8988T (cell line): ENCODE measurements around the gene SSR2.
"Not testable (repeated sequence)": the region's sequence is repeated elsewhere in the genome, so short reads cannot be mapped to it uniquely, and the experiment has no call there.

Experiments
- DNase-seq: peaks from one replicate; pipeline ENCODE4 v3.0.0; 2011

SSR2 gene

DNA sequence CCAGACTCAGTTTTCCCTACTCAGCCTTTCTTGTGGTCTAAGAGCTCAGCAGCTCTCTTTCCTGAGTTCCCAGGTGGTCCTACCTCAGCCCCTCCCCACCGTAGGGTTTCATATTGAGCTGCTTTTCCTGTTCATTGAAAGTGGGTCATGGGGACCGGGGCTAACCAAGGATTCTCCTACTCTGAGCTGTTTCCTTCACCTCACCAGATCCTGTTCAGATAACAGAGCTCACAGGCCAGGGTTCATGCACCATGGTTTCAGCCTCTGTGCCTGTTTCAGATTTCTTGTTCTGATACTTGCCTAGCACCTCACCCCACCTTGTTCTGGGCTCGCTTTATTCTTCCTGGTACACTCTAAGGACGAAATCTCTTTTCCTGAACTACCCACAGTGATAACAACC is 24.3 kb upstream of the SSR2 start:
- no peak for DNase-seq

DNA sequence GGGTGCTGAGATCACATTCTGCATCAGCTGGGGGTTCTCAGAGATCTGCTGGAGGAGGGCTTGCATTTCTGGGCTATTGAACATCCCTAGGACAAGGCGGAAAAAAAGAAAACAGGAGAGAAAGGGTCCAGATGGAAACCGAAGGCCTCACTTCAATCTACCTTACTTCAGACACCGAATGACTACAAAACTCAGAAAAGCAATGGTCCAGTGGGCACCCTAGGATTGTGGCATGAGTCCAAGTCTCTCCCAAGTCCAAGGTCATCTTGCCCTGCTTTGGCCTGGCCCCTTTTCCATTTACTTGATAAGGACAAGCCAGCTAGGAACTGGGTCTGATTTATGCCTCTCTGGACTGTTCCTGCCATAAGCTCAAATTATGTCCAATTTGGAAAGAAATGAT is 22.1 kb upstream of the SSR2 start:
- DNase-seq = no peak

DNA sequence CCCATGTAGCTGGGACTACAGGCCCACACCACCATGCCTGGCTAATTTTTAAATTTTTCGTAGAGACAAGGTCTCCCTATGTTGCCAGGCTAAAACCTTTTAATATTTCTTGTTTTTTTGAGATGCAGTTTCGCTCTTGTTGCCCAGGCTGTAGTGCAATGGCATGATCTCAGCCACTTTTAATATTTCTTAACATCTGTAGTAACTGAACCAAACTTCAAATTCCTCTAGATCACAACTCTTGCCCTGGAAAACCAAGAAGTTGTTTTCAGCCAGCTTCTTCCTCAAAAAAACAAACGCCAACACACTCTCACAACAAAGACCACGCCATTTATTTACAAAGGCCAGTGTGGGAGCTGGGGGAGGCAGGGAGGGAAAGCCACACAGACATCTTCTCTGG is 14.2 kb upstream of the SSR2 start:
- DNase-seq = not testable (repeated sequence)

DNA sequence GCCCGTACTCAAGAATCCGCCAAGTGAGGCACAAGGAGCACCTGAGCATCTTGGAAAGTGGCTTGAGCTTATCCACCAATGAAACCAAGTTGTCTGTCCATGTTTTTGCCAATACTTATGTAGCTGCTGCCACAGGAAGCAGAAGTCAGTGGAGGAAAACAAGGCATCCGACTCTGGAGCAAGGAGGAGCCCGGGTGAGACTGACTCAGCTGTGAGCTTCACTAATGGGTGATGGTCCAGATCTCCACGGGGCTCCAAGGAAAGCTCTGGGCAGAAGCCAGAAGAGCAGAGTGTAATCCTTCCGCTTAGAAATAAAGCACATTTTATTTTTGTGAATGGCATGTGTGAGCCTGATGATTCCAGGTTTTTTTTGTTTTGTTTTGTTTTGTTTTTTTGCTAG is 12.3 kb upstream of the SSR2 start:
- DNase-seq = no peak

DNA sequence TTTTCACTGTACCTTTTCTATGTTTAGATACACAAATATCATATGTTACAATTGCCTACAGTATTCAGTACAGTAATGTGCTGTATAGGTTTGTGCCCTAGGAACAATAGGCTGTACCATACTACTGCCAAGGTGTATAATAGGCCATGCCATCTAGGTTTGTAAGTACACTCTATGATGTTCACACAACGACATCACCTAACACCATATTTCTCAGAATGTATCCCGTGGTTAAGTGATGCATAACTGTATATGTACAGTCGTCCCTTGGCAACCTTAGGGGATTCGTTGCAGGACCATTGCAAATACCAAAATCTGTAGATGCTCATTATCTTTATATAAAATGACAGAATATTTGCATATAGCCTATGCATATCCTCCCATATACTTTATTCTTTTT is 5.8 kb upstream of the SSR2 start:
- no peak for DNase-seq

DNA sequence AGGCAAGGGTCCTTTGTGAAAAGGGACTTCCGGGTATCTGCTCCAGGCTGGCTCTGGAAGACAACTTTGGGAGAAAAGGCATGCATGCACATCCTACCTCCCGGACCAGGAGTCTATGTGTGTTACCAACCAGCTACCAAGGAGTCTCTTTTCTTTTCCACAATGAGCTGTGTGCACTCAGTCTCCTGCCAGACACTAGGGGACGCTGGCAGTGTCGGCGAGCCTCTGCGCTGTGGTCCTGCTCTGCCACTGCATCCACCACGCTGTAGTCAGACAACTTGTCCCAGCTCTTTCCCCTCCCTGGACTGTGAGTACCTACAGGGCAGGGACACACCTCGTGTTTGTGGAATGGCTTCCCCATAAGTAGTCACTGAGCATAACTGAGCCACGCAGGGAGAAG is 5.1 kb upstream of the SSR2 start:
- peak; percentile 81 for DNase-seq

DNA sequence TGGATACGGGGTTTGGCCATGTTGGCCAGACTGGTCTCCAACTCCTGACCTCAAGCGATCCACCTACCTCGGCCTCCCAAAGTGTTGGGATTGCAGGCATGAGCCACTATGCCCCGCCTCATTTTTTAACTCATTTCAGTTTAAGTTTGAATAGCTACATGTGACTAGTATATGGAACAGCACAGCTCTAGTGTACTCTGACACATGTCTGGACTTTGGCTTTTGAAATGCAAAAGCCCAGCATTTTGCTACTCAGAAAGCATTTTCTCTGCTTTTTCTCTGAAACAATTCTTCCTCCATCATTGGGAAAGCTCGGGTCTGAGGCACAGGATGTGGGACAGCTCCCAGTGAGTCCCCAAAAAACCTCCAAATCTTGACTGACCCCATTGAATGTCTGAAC is 4.0 kb upstream of the SSR2 start:
- DNase-seq = no peak

DNA sequence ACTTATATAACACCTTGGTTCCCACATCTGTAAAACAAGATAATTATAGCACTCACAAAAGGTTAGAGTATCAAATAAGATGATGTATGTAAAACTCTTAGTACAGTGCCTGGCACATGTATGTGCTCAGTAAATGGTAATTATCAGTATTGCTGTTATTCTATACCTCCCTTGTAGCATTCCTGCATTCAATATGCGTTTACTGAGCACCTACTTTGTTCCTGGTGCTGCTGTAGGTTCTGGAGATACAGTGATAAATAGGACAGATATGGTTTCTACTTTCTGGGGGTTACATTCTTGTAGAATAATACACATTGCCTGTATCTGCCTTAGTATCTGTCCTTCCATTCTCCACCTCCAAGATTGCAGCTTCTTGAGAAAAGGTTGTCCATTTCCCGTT is 1.2 kb upstream of the SSR2 start:
- no peak for DNase-seq

DNA sequence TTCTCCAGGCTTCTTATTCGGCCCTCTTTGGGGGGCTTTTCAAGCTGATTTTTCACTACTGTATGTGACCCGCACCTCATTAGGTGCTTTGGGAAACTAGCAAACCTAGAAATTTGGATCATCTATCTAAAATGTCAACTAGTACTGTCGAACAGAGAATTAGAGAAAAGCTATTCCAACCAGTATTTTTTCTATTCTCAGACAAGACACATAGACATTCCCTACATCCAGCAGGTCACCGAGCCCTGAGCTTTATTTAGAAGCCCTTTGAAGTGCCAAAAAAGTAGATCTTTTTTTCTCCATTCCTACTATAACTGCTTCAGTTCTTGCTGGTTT is 310 bp upstream of the SSR2 start:
- no peak for DNase-seq

DNA sequence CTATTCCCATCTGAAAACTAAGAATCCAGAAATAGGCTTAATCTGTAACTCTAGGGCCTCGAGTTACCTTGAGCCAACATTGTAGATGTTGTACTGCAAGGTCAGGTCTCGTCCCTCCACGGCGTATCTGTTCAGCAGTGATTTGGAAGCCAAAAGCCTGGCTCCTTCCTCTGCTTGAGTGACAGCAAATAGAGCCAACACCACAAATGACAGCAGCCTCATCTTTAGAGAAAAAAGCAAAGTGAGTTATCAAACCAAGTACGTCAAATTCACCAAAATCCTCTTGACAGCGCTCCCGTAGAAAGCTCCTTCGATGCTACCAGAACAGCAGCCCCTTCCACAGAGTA is 832 bp downstream of the SSR2 start:
- DNase-seq = no peak

DNA sequence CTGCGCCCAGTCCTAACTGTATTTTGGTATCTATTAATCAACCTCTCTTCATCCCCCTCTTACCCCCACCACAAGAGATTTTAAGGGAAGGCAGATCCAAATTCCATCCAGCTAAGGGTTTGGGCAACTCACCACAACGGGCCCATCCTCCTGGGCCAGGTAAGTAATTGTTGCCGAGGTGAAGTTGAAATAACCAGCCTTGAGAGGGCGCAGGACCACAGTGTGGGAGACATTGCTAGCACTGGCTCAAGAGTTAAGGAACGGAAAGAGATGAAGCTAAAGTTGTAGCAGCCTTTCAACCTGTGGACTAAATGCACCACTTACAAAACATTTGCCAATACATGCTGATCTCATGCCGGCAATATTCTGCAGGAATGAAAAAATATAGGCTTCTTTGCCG is 5.9 kb downstream of the SSR2 start:
- no peak for DNase-seq

DNA sequence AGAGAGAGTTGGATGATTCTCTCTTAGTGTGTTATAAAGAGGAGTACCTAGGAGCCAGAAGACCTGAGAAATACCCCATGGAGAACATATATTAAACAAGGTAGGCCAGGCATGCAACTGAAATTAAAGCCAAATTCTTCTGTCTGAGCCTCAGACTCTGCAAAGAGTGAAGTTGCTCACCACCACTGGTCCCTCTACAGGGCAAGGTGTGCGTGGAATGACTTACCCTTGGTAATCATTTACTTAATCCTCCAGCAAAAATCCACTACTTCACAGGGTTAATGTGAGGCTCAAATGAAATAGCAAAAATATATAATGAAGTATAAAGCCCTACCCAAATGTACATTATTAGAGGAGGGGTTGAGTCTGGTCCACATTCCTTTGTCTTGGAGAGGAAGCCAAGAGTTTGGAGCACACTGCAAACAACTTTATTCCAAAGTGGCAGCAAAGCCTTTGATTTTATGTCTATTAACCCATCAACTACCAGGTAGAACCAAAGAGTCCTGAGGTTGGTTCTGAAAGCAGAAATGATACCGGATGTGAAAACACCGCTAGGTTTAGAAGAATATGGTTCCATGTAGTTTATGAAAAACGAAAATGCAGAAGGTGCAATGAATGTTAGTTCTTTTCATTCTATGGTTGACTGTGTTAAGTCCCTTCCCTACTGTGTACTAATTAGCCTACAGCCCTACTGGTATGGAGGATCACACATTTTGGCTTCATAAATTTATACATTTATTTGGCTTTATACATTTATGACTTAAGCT is 8.5 kb downstream of the SSR2 start:
- no peak for DNase-seq

DNA sequence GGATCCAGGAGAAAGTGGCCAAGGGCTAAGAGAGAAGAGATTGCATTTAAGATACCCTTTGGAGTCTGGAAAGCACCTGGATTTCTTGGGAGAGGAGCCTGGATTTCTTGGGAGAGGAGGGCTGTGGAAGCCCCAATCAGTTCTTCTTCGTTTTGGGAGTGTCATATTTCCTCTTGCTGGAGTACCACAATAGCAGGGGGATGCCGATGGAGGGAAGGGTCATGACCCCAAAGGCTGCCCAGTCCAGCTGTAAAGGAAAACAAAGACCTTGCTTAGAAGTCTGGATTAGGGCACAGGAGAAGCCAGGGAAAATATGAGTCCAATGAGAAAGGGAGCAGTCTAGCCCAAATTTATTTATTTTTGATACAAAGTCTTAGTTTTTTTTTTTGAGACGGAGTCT is 11.3 kb downstream of the SSR2 start:
- no peak for DNase-seq

DNA sequence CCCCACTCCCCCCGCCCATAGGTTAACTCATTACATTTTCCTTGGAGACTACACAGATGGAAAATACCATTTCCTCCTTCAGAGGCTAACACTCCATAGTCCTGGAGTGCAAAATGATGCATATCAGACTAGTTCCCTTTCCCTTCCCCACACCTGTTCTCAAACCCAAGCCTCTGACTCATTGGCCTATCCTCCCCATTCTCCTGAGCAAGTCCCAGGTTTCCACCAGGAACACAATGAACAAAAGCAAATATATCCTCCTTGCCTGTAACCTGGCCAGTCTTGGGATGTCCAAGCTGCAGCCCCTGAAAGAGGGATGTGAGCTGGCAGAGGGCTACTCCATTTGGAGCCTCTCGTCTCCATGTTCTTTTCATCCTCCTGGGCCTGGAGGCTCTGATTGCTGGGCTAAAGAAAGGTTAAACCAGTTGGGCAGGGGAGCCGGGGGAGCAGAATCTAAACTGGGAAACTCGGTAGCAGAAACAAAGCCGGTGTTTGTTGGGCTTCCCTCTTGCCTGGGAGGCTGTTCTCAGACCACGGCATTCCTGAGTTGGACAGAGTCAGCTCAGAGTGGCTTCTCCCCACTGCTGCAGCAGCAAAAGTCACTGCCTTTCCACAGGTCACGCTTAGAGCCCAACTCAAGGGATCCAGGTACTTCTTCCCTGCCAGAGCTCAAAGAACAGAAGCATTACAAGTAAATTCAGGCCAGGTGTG is 13.9 kb downstream of the SSR2 start:
- DNase-seq = no peak

DNA sequence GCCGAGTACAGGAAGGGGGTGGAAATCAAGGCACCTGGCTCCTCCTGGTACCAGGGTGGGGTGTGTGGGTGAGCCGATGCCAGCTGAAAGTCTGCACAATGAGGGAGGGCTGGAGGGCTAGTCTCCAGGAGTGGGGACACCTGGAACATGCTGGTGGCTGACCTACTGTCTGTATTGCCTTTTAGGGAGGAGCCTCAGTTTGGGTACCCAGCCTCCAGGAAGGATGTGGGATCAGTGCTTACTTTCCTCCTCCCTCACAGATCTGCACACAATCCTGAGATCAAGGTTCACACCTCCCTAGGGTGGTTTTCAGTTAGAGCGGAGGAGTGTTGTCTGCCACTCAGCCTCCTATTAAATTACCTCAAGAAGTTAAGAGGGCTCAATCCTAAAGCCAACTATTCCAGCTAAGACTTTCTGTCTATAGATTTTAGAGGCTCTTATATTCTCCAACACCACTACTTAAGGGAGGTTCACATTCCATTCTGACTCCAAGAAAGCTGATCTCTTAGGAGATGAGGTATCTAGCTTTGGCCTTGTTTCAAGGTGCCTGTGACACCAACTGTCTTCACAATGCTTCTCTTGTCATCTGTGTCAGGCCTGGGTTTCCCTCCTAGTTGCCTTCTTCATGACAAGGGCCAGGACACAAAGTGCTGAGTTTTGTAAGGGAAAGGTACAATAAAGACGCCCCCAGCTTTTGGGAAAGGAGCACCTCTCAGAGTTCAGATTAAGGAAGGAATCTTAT is 15.7 kb downstream of the SSR2 start:
- no peak for DNase-seq

DNA sequence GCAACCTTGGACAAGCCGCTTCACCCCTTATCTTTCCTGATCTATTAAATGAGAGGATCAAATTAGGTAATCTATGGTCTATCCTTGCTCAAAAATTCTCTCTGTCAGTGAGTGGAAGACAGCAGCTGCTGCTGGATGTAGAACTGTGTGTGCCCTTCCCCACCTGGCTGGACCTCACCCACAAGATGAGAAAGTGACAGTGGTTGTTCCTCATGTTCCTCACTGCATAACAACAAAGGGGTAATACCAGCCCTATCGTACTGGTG is 16.9 kb downstream of the SSR2 start:
- no peak for DNase-seq

DNA sequence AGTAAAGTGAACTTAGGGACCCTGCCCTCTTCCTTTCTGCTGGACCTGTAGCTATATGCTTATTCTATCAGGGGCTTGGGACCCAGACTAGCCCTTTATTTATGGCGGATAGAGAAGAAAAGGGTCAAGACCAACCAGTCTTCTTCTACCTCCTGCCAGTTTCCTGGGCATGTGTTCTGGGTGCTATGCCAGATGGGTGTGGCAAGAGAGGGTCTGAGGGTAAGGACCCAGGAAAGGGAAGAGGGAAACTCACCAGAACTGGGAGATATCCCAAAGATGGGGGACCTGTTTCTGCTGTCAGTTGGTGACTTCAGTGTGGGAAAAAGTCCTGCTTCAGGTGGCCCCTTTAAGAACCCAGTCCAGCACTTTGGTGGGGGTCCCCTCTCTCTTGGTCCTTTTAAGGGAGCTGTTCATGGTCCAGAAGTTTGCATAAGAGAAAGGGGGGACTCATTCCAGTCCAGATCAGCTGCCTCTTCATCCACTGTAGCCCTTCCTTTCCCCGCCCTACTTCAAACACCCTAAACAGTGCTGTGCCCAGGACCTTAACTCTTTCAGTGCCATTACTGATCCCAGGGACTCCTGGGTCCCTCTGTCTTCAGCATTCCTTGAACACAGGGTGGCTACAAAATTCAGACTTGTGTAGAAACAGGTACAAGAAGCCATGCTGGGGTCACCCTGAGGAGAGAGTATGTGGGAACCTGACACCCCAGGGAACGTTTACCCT is 18.4 kb downstream of the SSR2 start:
- no peak for DNase-seq

DNA sequence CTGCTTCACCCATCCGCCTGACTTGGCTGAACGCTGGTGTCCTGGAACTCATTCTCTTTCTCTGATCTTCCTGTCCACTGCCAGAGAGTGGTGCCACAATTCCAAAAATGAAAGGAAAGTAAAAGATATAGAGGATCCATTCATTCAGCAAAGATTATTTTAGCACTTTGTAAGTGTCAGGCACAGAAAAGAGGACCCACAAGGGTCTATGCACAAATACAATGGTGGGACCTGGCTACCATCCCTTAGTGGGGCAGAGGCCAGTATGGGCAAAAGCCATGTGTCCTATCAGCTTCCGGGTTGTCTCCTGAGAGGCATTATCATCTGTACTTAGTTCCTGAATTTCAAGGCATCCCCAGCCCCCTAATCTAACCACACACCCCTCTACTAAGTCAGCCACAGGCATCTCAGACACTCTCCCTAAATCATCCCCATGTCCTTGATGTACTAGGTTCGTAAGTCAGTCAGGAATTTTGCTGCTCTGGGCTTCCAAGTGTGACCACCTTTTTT is 19.0 kb downstream of the SSR2 start:
- no peak for DNase-seq

DNA sequence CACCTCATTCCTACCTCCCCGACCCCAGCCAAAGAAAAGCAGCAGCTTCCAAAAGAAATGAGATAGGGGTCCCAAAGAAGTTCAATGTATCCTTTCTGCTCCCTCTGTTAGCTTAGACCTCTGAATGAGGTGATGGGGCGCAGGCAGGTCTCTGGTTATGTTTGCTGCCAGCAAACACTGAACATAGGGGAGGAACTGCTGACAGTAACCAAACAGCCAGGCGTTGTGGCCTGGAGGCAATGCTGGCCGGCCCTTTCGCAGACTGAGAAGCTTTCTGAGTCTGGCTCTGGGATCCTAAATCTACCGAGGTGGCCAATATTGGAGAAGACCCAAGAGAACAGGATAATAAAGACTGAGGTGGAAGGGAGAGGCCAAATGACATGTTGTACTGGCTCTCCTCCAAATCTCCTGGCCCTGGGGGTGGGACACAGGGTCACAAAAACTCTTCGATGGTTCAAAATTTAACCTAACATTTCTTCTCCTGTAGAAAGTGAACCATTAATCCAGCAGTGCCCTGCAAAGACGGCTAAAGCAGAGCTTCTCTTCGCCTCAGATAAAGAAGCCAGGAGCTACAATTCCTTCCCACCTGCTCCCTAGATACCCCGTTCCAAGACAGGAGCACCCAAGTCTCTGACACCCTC is 19.6 kb downstream of the SSR2 start:
- no peak for DNase-seq

DNA sequence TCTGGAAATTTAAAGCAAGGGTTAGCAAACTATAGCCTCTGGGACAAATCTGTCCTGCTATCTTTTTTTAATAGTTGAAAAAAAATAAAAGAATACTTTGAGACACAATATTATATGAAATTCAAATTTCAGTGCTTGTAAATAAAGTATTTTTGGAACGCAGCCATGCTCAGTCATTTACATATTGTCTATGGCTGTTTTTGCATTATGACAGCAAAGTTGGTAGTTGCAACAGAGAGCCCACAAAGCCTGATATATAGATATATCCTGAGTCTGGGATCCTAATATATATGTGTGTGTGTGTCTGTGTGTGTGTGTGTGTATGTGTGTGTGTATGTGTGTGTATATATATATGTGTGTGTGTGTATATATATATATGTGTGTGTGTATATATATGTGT is 20.8 kb downstream of the SSR2 start:
- DNase-seq = no peak

DNA sequence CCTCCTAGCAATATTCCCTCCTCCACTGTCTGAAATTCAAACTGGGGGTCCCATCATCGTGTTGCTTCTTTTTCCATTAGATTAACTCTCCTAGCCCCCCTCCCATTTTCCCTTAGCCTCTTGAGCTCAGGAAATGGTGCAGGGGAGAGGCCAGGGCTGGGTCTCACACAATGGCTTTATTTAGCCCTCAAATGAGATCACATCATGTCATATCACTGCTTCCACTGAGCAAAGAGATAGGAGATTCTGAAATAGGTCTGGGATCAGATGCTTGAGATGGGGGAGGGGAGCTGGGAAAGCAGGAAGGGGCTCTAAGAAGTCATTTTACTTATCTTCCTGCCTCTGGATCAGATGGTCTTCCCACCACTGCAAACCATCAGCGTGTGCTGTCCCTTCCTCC is 24.6 kb downstream of the SSR2 start:
- no peak for DNase-seq

DNA sequence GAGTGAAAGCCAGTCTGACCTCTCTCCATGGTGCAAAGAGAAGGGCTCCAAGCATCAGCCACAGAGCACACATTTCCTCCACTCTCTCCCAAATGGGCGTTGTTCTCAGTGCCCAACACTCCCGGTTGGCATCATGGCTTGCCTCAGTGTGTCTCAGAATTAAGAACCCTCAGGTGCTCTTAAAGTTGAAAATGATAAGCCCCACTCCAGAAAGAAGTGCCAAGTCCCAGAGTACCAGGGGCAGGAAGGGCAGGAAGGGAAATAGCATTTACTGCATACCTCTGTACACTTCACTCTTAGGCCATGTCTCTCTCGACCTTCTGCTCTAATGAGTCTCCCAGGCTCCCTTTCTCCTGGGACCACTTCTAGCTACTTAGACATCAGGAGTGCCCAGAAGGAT is 27.2 kb downstream of the SSR2 start:
- no peak for DNase-seq

DNA sequence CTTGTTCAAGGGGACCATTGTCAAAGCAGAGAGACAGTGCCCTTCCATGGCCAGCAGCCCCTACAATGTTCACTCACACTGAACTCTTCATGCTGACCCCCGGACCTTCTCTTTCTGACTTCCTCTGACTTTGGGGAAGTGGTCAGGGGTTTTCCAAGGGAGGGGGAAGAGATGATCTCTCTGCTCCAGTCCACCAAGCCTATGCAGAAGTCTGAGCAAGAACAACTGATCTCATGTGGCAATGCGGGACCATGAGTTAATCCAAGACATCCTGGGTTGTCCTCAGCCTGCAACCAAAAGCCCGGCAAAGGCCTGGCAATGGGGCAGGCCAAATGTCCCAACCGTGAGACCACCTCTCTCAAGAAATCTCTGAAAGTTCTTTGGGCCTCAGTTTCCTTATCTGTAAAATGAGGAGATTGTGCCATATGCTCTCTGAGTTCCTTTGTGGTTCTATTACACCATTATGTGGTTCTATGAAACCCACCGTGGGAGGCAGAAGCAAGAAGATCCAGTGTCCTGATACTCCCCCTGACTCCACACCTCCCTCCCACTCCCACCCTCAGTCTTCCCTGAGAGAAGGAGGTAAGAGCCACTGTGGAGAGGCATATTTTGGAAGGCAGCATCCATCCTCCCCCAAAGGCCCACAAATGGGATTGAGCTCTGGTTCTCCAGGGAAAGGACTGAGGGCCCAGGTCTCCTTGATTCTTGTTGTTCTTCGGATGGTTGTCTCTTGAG is 30.6 kb downstream of the SSR2 start:
- DNase-seq = no peak
